Measurements from ENCODE around the gene HPX. TPM values are rescaled to one million over a fixed set of nuclear protein-coding genes. Genes with fewer than 3 reads are reported as not detected.

HPX gene
- polyA plus RNA-seq, 4 donors: 0.85 to 5.7 (median 3.3) TPM

DNA sequence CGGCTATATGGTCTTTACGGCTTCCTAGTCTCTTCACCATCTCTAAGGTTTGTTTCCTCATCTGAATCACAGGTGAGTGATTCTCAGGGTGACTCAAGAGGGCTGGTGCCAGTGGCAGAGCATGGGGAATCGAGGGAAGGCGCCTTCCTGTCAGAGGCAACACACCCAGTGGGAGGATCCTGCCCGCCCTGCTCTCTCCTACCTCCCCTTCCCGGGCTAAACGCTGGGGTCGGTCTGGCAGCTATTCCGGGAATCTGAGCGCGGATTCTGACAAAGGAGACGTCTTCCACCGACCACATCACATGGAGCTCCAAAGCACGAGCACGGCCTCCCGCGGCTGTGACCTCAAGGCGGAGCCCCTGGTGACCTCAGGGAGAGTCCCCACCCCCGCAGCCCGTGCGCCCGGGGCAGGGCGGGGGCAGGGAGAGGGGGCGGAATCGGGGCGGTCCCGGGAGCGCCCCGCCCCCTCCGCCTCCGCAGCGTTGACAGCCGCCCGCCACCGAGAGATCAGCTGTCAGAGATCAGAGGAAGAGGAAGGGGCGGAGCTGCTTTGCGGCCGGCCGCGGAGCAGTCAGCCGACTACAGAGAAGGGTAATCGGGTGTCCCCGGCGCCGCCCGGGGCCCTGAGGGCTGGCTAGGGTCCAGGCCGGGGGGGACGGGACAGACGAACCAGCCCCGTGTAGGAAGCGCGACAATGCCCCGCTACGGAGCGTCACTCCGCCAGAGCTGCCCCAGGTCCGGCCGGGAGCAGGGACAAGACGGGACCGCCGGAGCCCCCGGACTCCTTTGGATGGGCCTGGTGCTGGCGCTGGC, 50.7 kb downstream of the HPX start, which contains the start of gene SMPD1:
Gene SMPD1, plus strand, starts transcription at position 570 of the 813 bp plus-strand sequence. Its CDS starts 125 bp downstream, at position 695.
- H3K4me1 ChIP-seq (ENCODE audit: control insufficient read depth in 3 of 3, insufficient read depth in 2 of 3, low read depth in 1 of 3, low read length in 2 of 3): peaks cover 3 to 27% (median 6%) of the 10 kb centered on the region in 3 donors
- peaks cover 0 to 20% (median 3%) of the 10 kb centered on the region in 3 donors for H3K36me3 ChIP-seq (ENCODE audit: control insufficient read depth in 3 of 3, insufficient read depth in 2 of 3, low read depth in 1 of 3, low read length in 3 of 3)
- FAIRE-seq: no peak
- peak; percentile 95 to 96 for DNase-seq
- H3K27ac ChIP-seq (ENCODE audit: low read depth in 1 of 3, low read length in 2 of 3): peak within 1 kb of the TSS; percentile 89 to 94 (median 89)
- H3K27me3 ChIP-seq (ENCODE audit: control insufficient read depth in 3 of 3, insufficient read depth in 3 of 3, low read length in 3 of 3): no peaks in the 10 kb centered on the region
- WGBS, 3 donors: 0 to 1% (median 1%) methylated on average over 49 to 63 of the region's 63 CpGs
- H3K4me3 ChIP-seq (ENCODE audit: low read depth in 1 of 3, low read length in 3 of 3): peak within 1 kb of the TSS; percentile 70 to 95 (median 74)
- H3K9me3 ChIP-seq (ENCODE audit: control insufficient read depth in 2 of 2, insufficient read depth in 1 of 2, low read depth in 1 of 2, low read length in 1 of 2): no peaks in the 10 kb centered on the region

GRCh38 chr11:6388748-6389147, 52.0 kb downstream of the HPX start:
- peaks cover 0 to 8% (median 0%) of the 10 kb centered on the region in 3 donors for H3K36me3 ChIP-seq (ENCODE audit: control insufficient read depth in 3 of 3, insufficient read depth in 2 of 3, low read depth in 1 of 3, low read length in 3 of 3)
- WGBS, 3 donors: 93 to 100% (median 97%) methylated on average over 1 of the region's 1 CpG
- peak overlapping the region in 1 of 3 donors; percentile 89 for H3K27ac ChIP-seq (ENCODE audit: low read depth in 1 of 3, low read length in 2 of 3)
- H3K4me1 ChIP-seq (ENCODE audit: control insufficient read depth in 3 of 3, insufficient read depth in 2 of 3, low read depth in 1 of 3, low read length in 2 of 3): peaks cover 3 to 27% (median 6%) of the 10 kb centered on the region in 3 donors
- H3K9me3 ChIP-seq (ENCODE audit: control insufficient read depth in 2 of 2, insufficient read depth in 1 of 2, low read depth in 1 of 2, low read length in 1 of 2): no peaks in the 10 kb centered on the region
- no peak for DNase-seq
- no peak overlapping the region for H3K4me3 ChIP-seq (ENCODE audit: low read depth in 1 of 3, low read length in 3 of 3)
- no peak for FAIRE-seq
- H3K27me3 ChIP-seq (ENCODE audit: control insufficient read depth in 3 of 3, insufficient read depth in 3 of 3, low read length in 3 of 3): no peaks in the 10 kb centered on the region

- peaks cover 3 to 27% (median 6%) of the 10 kb centered on the region in 3 donors for H3K4me1 ChIP-seq (ENCODE audit: control insufficient read depth in 3 of 3, insufficient read depth in 2 of 3, low read depth in 1 of 3, low read length in 2 of 3)
- no peaks in the 10 kb centered on the region for H3K9me3 ChIP-seq (ENCODE audit: control insufficient read depth in 2 of 2, insufficient read depth in 1 of 2, low read depth in 1 of 2, low read length in 1 of 2)
- peaks cover 0 to 5% (median 0%) of the 10 kb centered on the region in 3 donors for H3K36me3 ChIP-seq (ENCODE audit: control insufficient read depth in 3 of 3, insufficient read depth in 2 of 3, low read depth in 1 of 3, low read length in 3 of 3)
- no peak for FAIRE-seq
- no peak overlapping the region for H3K4me3 ChIP-seq (ENCODE audit: low read depth in 1 of 3, low read length in 3 of 3)
- H3K27ac ChIP-seq (ENCODE audit: low read depth in 1 of 3, low read length in 2 of 3): peak overlapping the region; percentile 41 to 76 (median 51)
- no peaks in the 10 kb centered on the region for H3K27me3 ChIP-seq (ENCODE audit: control insufficient read depth in 3 of 3, insufficient read depth in 3 of 3, low read length in 3 of 3)
- WGBS, 3 donors: 43 to 64% (median 50%) methylated on average over 12 of the region's 12 CpGs
- peak; percentile 59 to 70 for DNase-seq
Observed at GRCh38 chr11:6387811-6388599, 52.8 kb downstream of the HPX start.

DNA sequence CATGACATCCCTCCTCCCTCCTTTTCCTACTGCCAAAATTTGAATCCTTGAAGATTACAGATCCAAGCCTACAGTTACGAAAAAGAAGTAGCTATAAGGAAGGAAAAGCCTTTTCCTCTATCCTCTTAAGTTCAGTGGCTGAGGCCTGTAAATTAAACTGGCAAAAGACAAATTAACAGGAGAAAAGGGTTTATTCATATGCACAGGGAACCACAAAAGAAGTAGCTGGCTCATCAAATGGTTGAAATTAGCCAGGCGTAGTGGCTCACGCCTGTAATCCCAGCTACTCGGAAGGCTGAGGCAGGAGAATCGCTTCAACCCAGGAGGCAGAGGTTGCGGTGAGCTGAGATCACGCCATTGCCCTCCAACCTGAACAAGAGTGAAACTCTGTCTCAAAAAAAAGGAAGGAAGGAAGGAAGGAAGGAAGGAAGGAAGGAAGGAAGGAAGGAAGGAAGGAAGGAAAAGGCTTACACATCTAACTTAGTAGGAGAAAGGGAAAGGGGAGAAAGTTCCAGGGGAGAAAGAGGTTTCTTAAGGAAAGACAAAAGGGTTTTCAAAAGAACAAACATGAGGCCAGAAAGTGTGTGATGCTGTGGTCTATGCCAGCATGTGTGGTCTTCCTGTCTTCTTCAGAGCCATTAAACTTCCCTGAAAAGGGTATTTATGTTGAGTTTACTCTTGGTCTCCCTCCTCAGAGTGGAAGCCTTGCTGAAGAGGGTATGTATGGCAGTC, 55.6 kb downstream of the HPX start:
- DNase-seq: no peak
- H3K27ac ChIP-seq (ENCODE audit: low read depth in 1 of 3, low read length in 2 of 3): no peak overlapping the region
- no peaks in the 10 kb centered on the region for H3K27me3 ChIP-seq (ENCODE audit: control insufficient read depth in 3 of 3, insufficient read depth in 3 of 3, low read length in 3 of 3)
- 86 to 94% (median 90%) methylated on average over 7 of the region's 7 CpGs for WGBS, 3 donors
- H3K36me3 ChIP-seq (ENCODE audit: control insufficient read depth in 3 of 3, insufficient read depth in 2 of 3, low read depth in 1 of 3, low read length in 3 of 3): no peaks in the 10 kb centered on the region
- H3K4me1 ChIP-seq (ENCODE audit: control insufficient read depth in 3 of 3, insufficient read depth in 2 of 3, low read depth in 1 of 3, low read length in 2 of 3): peaks cover 0 to 22% (median 4%) of the 10 kb centered on the region in 3 donors
- H3K9me3 ChIP-seq (ENCODE audit: control insufficient read depth in 2 of 2, insufficient read depth in 1 of 2, low read depth in 1 of 2, low read length in 1 of 2): no peaks in the 10 kb centered on the region
- no peak for FAIRE-seq
- no peak overlapping the region for H3K4me3 ChIP-seq (ENCODE audit: low read depth in 1 of 3, low read length in 3 of 3)

Other genes with a start within 250 kb of the HPX start
- gene OR52W1, start 241.8 kb downstream of the HPX start, polyA plus RNA-seq: under 1 TPM in 1 of 4 donors, not detected in 3; 0.12 TPM
- under 1 TPM in 1 of 4 donors, not detected in 3; 0.66 TPM for gene C11orf42, start 235.4 kb downstream of the HPX start, polyA plus RNA-seq
- gene FHIP1B, start 206.4 kb downstream of the HPX start, polyA plus RNA-seq: 100 to 1,000 TPM in 3 of 4 donors, 10 to 100 TPM in 1; 63.4 to 157 (median 121) TPM
- under 1 TPM in 2 of 4 donors, not detected in 2; 0.09 to 0.32 TPM for gene CNGA4, start 201.9 kb downstream of the HPX start, polyA plus RNA-seq
- under 1 TPM in 2 of 4 donors, not detected in 2; 0.06 TPM for gene CCKBR, start 181.1 kb downstream of the HPX start, polyA plus RNA-seq
- 10 to 100 TPM in 3 of 4 donors, 1 to 10 TPM in 1; 2.0 to 29.6 (median 12.3) TPM for gene CAVIN3, start 120.5 kb downstream of the HPX start, polyA plus RNA-seq
- 10 to 100 TPM; 22.0 to 41.2 (median 29.3) TPM for gene SMPD1, start 50.5 kb downstream of the HPX start, polyA plus RNA-seq
- 10 to 100 TPM in 2 of 4 donors, 1 to 10 TPM in 2; 2.5 to 17.8 (median 11.9) TPM for gene APBB1, start 21.9 kb downstream of the HPX start, polyA plus RNA-seq
- 10 to 100 TPM; 11.0 to 96.4 (median 39.3) TPM for gene TRIM3, start 33.0 kb upstream of the HPX start, polyA plus RNA-seq
- gene ARFIP2, start 40.3 kb upstream of the HPX start, polyA plus RNA-seq: 10 to 100 TPM; 48.5 to 68.8 (median 64.1) TPM
- 10 to 100 TPM; 15.9 to 47.1 (median 23.9) TPM for gene TIMM10B, start 40.5 kb upstream of the HPX start, polyA plus RNA-seq
- 10 to 100 TPM in 1 of 4 donors, 1 to 10 TPM in 3; 4.0 to 10.5 (median 9.0) TPM for gene DNHD1, start 56.3 kb upstream of the HPX start, polyA plus RNA-seq
- 10 to 100 TPM; 15.9 to 28.4 (median 21.2) TPM for gene RRP8, start 162.6 kb upstream of the HPX start, polyA plus RNA-seq
- 10 to 100 TPM; 73.9 to 99.2 (median 93.1) TPM for gene ILK, start 162.8 kb upstream of the HPX start, polyA plus RNA-seq
- 100 to 1,000 TPM in 2 of 4 donors, 10 to 100 TPM in 2; 62.6 to 133 (median 105) TPM for gene TAF10, start 171.2 kb upstream of the HPX start, polyA plus RNA-seq
- gene TPP1, start 178.4 kb upstream of the HPX start, polyA plus RNA-seq: 100 to 1,000 TPM in 1 of 4 donors, 10 to 100 TPM in 3; 25.4 to 429 (median 34.7) TPM
- gene DCHS1, start 214.8 kb upstream of the HPX start, polyA plus RNA-seq: 10 to 100 TPM in 1 of 4 donors, 1 to 10 TPM in 1, under 1 TPM in 2; under 0.01 to 10.7 (median 3.6) TPM
- gene MRPL17, start 242.4 kb upstream of the HPX start, polyA plus RNA-seq: 10 to 100 TPM; 17.8 to 64.5 (median 34.2) TPM